GM19099 (cell line): ENCODE measurements around the gene UBA1.

Experiments used
- POLR2A ChIP-seq: IDR thresholded peaks from 3 replicates; pipeline ENCODE4 v1.6.1; 2011; ENCODE audit warnings: low read depth; ENCODE audit not compliant: insufficient read length; ENCODE audit errors: extremely low read depth

Gene UBA1

DNA sequence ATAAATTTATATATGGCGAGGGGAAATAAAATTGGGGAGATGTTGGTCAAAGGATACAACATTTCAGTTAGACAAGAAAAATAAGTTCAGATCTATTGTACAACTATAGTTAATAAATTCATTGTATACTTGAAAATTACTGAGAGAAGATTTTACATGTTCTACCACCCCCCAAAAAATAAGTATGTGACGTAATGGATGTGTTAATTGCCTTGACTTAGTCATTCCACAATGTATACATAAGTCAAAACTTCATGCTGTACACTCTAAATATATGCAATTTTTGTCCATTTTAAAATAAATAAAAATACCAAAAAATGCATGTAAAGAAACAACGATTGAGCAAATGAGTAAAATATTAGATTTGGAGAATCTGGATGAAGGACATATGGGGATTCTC lies 41.0 kb downstream of the UBA1 start:
- no peak for TF ChIP-seq POLR2A

DNA sequence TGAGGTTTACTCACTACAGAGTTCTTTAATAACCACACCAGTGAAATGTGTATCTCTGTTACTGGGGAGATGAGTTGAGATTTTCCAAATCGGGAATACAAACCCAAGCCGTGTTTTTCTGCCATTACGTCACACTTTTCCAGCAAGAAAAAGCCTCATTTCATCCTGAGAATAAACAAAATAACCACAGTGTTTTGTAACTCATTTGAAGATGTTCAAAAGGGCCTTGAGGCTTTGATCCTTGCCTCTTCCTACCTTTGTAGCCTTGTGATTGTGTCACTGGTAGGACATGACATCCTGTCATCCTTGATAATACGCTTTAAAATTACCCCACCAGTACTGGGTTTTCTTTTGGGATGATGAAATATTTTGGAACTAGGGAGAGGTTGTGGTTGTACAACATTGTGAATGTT lies 42.1 kb downstream of the UBA1 start:
- TF ChIP-seq POLR2A, result no peak

DNA sequence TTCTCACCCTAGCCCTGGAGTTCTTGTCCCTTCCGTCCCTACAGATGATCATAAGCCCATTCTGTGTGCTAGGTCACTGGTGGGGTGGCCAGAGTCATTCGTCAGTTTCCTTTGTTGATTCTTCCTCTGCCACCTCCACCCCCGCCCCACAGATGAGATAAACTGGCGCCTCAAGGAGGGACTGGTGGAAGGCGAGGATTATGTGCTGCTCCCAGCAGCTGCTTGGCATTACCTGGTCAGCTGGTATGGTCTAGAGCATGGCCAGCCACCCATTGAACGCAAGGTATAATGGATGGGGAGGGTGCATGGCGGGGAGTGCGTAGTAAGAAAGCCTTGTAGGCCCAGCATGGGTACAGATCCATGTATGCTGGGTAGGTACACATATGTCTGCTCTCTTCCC lies 45.6 kb downstream of the UBA1 start:
- no peak for TF ChIP-seq POLR2A

GRCh38 chrX:47239898-47240545 lies 46.4 kb downstream of the UBA1 start:
- TF ChIP-seq POLR2A, result no peak

GRCh38 chrX:47240619-47241018 lies 47.0 kb downstream of the UBA1 start:
- TF ChIP-seq POLR2A, result no peak

DNA sequence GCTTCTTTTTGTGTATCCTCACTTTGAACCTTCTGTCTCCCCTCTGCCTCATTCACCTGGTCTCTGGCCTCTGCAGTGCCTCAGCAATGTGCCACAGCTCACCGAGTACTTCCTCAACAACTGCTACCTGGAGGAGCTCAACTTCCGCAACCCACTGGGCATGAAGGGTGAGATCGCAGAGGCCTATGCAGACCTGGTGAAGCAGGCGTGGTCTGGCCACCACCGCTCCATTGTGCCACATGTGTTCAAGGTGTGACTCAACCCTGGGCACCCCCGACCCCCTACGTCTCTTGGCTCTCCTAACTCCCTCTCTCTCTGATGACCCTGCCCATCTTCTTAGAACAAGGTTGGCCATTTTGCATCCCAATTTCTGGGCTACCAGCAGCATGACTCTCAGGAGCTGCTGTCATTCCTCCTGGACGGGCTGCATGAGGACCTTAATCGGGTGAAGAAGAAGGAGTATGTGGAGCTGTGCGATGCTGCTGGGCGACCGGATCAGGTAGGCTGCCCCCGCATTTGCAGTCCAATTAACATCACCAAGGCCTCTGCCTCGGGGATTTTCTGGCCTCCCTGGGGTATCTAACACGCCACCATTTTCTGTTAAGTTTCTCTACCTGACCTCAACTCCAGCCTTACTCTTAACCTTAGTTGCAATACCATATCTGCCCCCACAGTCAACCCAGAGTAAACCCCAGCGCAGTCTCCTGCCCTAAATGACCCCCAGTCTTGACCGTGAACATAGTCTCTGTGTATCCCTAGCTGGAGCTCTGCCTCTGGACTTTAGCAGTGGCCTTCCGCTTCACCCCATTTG lies 47.8 kb downstream of the UBA1 start:
- no peak for TF ChIP-seq POLR2A

- no peak for TF ChIP-seq POLR2A
These were observed 48.7 kb downstream of the UBA1 start for GRCh38 chrX:47242321-47242720.

DNA sequence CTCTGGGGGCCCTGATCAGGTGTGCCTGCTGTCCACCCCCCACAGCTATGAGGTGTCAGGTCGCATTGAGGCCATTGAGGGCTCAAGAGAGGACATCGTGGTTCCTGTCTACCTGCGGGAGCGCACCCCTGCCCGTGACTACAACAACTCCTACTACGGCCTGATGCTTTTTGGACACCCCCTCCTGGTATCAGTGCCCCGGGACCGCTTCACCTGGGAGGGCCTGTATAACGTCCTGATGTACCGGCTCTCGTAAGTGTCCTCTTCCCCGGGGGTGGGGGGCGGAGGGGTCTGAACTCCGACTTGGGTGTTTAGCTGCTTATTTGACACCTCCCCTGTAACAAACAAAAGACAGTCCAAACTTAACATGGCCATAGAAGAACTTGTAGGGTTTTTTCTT lies 49.7 kb downstream of the UBA1 start:
- TF ChIP-seq POLR2A, result no peak

GRCh38 chrX:47244676-47245075 lies 51.0 kb downstream of the UBA1 start:
- TF ChIP-seq POLR2A, result no peak

DNA sequence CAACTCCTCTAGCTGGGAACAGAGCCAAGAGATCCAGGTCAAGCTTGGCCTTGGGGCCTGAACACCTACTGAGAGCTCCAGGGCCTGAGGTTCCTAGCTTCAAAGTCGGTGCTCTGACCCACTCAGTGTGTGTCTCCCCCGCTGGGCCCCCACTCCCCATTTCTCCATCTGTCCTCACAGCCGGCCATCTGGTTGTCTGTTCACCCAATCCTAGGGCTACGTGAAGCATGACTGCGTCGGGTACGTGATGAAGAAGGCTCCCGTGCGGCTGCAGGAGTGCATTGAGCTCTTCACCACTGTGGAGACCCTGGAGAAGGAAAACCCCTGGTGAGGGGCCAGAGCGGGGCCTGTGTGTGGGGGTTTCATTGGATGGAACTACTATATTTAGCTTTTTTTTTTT lies 51.5 kb downstream of the UBA1 start:
- no peak for TF ChIP-seq POLR2A

DNA sequence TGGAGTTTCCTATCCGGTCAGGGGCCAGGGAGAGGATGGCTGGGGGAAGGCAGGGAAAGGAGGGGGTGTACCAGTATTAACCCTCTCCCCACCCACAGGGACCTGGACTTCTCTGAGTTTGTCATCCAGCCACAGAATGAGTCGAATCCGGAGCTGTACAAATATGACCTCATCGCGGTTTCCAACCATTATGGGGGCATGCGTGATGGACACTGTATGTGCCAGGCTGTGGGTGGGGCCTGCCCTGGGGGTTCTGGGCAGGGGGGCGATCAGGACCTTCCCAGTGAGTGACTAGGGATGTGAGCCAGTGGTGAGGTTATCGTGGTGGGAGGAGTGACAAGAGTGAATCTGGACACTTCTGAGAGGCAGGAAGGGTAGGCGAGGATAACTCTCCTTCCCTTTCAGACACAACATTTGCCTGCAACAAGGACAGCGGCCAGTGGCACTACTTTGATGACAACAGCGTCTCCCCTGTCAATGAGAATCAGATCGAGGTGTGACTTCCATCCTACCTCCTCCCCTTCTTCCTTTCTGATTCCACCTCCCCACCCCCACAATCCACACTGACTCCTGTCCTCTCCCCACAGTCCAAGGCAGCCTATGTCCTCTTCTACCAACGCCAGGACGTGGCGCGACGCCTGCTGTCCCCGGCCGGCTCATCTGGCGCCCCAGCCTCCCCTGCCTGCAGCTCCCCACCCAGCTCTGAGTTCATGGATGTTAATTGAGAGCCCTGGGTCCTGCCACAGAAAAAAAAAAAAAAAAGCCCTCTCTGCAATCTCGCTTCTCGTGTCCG lies 53.8 kb downstream of the UBA1 start:
- no peak for TF ChIP-seq POLR2A

GRCh38 chrX:47247999-47248320 lies 54.3 kb downstream of the UBA1 start:
- no peak for TF ChIP-seq POLR2A

DNA sequence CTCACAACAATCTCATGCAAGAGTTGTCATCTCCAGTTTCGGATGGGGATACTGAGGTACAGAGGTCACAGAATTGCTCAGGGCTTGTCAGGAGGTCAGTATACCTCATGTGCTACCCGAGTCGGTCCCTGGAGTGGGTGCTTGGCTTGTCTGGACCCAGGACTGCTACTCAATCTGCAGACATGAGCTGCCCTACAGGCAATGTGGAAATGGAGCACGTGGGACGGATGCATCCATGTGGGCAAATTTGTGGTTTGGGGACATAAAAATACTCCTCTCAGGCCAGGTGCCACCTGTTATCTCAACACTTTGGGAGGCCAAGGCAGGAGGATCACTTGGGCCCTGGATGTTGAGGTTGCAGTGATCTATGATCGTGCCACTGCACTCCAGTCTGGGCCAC lies 54.9 kb downstream of the UBA1 start:
- no peak for TF ChIP-seq POLR2A

- no peak for TF ChIP-seq POLR2A
These were observed 56.4 kb downstream of the UBA1 start for GRCh38 chrX:47250017-47250347.
